Activated CD4-positive, alpha-beta T cell treated with anti-CD3 and anti-CD28 coated beads, Interleukin-2, Interleukin-6, amounts not matched to agents 100 ng/mL and 50 ng/mL, durations not matched to agents 16 hours and 8 hours (primary cell): ENCODE results near the gene NIP7.

Experiments used
- DNase-seq: peaks from one replicate; pipeline ENCODE4 v3.0.0-alpha.2; 2020

NIP7 gene

GRCh38 chr16:69319381-69319780 lies 20.2 kb upstream of the NIP7 start:
- no peak for DNase-seq

DNA sequence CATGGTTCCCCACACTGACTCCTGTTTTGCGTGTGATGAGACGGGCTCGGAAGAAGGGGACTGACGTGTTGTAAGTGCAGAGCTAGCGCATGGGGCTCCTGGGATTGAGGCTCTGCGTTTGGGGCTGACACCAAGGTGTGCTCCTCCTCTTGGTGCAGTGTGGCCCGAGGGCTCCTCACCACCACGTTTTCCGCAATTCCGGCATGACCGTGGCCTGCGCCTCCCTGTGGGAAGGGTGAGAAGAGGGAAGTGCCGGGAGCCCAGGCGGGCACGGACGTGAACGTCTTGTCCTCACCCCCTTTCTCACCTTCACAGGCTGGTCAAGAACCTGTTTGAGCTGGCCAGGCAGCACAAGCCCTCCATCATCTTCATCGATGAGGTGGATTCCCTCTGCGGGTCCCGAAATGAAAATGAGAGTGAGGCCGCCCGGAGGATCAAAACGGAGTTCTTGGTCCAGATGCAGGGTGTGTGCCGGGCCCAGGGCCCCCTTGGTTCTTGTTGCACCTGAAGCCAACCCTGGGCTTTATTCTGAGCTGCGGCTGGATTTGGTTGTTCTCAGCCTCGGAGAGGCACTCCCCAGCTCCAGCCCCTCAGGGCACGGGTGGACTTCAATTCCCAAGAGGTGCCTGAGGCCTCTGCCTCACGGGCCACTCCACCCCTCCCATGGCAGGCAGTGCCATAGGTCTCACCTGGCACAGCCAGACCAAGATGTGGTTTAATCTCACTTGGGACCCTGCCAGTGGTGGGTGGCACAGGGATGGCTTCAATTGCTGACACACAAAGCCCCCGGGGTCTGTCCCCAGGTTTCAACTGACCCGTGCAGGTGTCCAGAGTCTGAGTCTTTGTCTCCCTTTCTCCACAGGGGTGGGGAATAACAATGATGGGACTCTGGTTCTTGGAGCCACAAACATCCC lies 19.5 kb upstream of the NIP7 start:
- DNase-seq: no peak

DNA sequence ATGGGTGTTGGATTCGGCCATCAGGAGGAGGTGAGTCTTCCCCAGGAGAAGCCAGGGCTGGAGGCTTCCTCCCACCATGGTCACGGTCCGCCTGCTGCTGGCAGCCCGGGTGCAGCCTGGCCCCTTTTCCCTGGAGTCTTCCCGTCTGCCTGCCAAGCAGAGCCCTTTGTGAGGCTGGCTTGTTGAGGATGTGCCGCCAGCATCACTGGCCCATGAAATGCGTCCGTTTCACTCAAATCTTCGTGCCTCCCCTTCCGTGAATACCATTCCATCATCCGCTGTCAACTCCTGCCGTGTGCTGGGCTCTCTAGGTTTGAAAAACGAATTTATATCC lies 18.9 kb upstream of the NIP7 start:
- no peak for DNase-seq

- no peak for DNase-seq
Measured at GRCh38 chr16:69321080-69321479, 18.5 kb upstream of the NIP7 start.

DNA sequence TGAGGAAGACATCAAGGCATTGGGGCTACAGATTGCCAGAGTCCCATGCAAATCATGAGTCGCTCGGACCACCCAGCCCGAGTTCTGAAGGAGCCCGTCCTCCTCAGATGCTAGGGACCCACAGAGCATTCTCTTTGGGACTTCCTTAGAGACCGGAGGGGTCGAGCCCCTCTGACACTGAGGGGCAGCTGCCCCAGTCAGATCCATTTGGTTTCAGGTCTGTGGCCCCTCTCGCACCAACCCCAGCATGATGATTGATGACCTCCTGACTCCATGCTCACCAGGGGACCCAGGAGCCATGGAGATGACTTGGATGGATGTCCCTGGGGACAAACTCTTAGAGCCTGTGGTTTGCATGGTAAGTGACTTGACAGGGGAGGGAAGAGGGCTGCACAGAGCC lies 17.2 kb upstream of the NIP7 start:
- no peak for DNase-seq

DNA sequence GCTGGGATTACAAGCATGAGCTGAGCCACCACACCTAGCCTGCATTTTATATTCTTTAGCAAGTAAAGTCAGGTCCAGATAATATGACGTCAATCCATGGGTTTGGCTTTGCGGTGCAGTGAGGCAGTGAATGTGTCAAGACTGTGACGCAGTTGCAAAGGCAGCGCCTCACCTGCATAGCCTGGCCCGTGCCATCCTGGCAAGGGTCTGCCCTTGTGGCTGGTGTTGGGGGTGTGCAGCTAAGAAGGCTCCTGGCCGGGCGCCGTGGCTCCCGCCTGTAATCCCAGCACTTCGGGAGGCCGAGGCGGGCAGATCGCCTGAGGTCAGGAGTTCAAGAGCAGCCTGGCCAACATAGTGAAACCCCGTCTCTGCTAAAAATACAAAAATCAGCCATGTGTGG lies 16.2 kb upstream of the NIP7 start:
- no peak for DNase-seq

DNA sequence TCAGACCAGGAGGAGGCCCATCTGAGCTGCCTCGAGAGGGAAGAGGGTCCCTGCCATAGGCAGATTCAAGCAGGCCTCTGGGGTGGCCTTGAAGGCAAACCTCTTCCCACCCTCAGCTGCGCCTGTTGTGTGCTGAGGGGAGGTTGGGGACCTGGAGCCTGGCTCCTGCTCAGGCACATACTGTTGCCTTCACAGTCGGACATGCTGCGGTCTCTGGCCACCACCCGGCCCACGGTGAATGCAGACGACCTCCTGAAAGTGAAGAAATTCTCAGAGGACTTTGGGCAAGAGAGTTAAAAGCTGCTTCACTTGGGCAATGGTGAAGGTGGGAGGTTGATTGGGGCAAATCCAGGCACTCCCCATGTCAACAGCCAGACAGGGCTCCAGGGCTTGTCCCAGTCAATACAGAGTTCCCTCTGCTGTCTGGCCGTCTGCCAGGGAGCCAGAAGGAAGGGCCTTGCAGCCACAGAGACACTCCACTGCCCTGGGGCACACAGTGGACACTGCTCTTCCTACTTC lies 15.5 kb upstream of the NIP7 start:
- DNase-seq: no peak

- no peak for DNase-seq
Measured at GRCh38 chr16:69324585-69325253, 14.9 kb upstream of the NIP7 start.

GRCh38 chr16:69325784-69326171 lies 13.8 kb upstream of the NIP7 start:
- DNase-seq: no peak

DNA sequence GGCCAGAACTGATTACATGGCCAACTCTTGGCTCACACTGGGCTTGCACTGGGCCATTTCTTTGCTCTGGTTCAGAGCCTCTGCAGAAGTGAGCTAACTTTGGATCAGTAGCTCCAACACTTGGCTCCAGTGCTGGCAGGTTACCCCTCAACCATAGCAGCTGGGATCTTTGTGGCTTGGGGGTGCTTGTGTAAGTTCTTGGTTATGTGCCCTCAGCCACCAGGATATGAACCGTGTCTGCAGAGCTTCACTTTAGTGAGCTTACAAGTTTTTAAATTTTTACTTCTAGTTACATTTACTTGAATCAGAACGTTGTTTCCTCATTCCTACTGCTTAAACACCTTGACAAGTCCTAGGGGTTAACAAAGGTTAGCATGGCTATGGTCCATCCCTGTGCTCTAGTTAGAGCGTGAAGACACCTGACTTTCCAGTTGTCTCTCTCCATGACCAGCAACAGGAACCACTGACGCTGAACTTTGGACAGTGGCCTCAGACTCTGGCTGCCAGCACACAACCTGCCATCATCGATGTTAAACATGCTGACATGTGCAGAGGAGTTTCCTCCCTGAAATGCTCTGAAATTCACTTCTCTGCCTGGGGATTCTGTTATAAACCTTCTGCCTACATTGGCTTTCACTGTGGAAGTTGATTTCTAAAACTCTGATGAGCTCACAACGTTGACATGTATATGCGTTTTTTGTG lies 13.2 kb upstream of the NIP7 start:
- no peak for DNase-seq

DNA sequence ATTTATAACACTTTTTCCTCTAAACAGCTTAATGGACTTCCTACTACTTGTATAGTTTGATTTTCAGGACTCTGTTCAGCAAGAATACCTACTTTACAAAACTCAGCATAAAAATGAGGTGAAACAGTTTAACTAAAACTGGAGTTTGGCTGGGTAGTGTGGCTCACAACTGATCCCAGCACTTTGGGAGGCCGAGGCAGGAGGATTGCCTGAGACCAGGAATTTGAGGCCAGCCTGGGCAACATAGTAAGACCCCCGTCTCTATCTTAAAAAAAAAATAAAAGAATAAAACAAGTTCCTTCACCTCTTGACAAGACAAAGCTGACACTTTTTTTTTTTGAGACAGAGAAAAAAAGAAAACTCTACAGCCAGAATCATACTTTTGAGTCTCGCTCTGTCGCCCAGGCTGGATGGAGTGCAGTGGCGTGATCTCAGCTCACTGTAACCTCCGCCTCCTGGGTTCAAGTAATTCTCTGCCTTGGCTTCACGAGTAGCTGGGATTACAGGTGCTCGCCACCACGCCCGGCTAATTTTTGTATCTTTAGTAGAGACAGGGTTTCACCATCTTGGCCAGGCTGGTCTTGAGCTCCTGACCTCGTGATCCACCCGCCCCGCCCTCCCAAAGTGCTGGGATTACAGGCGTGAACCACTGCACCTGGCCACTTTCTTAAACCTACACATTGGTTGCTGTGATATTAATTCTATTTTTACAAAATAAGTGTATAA lies 11.8 kb upstream of the NIP7 start:
- no peak for DNase-seq

- DNase-seq: peak; percentile 69
Measured at GRCh38 chr16:69328854-69329316, 10.7 kb upstream of the NIP7 start.

- peak; percentile 54 for DNase-seq
Measured at GRCh38 chr16:69329369-69330285, 9.9 kb upstream of the NIP7 start.

- DNase-seq: peak; percentile 93
Measured at GRCh38 chr16:69330286-69331109, 9.1 kb upstream of the NIP7 start, which contains the start of gene PDF. Gene PDF (minus strand): TSS chr16:69330588. CDS start chr16:69330570, 18 bp downstream.

GRCh38 chr16:69334696-69335095 lies 4.9 kb upstream of the NIP7 start:
- DNase-seq: no peak

- peak; percentile 70 for DNase-seq
Measured at GRCh38 chr16:69338557-69339288, 849 bp upstream of the NIP7 start.

DNA sequence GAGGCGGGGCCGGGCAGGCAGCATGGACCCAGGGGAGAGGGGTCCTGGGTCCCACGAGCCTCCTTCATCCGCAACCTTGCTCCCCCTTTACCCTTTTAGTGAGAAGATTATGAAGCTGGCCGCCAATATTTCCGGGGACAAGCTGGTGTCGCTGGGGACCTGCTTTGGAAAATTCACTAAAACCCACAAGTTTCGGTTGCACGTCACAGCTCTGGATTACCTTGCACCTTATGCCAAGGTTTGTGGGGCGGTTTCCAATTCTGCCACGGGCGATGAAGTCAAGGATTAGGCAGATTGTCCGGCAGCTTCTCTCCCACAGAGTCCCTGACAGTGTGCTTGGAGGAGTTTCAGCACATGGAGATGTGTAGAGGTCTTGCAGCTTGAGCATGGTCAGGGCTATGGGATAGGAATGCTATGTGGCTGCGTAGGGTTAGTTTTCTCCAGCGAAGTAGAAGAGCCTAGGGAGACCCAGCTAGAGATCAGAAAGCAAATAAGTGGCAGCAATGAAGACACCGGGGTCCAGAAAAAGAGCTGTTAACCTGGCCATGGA lies 598 bp downstream of the NIP7 start:
- peak; percentile 29 for DNase-seq

DNA sequence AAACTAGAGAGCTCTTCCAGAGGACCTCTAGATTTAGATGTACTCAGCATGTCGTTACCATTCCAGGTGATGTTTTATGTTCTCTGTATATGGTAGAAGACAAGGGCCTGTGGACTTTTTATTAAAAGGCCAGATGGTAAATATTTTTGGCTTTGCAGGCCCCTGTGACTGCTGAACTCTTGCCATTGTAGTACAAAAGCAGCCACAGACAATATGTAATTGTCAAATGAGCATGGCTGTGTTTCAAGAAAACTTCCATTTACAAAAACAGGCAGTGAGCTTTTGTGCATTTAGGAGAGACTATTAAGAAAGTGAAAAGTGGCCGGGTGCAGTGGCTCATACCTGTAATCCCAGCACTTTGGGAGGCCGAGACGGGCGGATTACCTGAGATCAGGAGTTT lies 4.6 kb downstream of the NIP7 start:
- DNase-seq: no peak

DNA sequence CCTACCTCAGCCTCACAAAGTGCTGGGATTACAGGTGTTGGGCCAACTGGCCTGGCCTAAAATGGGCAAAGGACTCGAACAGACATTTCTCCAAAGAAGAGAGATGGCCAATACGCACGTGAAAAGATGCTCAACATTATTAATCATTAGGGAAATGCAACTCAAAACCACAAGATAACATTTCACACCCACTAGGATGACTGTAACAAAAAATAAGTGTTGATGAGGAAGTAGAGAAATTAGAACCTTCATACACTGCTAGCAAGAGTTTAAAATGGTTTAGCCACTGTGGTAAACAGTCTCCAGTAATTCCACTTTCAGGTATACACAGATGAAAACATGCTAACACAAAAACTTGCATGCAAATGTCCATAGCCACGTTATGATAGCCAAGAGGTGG lies 6.4 kb downstream of the NIP7 start:
- DNase-seq: no peak

- no peak for DNase-seq
Measured at GRCh38 chr16:69346683-69347082, 7.1 kb downstream of the NIP7 start.
